ENCODE measurements around the gene PDE2A.

DNA sequence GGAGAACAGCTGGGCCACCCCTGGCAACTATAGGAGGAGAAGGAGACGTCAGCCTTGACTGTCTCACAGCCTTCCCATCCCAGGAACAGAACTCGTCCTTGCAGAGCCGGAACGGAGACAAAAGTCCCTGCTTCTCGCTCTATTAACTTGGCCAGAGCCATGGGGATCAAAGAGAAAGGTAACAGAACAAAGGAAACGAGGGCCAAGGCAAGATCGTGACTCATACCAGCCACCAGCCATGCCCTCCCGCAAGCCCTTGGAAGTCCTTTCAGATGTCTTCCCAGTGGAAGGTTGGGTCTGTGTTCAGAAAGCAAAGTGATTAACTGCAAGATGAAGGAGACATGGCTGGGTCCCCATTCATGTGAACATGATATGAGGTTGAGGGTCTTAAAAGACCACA, 64.7 kb downstream of the PDE2A start:
- TF ChIP-seq, protein P1, sequence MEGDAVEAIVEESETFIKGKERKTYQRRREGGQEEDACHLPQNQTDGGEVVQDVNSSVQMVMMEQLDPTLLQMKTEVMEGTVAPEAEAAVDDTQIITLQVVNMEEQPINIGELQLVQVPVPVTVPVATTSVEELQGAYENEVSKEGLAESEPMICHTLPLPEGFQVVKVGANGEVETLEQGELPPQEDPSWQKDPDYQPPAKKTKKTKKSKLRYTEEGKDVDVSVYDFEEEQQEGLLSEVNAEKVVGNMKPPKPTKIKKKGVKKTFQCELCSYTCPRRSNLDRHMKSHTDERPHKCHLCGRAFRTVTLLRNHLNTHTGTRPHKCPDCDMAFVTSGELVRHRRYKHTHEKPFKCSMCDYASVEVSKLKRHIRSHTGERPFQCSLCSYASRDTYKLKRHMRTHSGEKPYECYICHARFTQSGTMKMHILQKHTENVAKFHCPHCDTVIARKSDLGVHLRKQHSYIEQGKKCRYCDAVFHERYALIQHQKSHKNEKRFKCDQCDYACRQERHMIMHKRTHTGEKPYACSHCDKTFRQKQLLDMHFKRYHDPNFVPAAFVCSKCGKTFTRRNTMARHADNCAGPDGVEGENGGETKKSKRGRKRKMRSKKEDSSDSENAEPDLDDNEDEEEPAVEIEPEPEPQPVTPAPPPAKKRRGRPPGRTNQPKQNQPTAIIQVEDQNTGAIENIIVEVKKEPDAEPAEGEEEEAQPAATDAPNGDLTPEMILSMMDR (IDR thresholded peaks at IDR 0.05): no peak
- TF ChIP-seq POLR2A (IDR thresholded peaks at IDR 0.05; ENCODE audit: low read depth): no peak

All from esophagus muscularis mucosa (tissue), 3 donors.